ENCODE results near the gene AGK.

Gene AGK

DNA sequence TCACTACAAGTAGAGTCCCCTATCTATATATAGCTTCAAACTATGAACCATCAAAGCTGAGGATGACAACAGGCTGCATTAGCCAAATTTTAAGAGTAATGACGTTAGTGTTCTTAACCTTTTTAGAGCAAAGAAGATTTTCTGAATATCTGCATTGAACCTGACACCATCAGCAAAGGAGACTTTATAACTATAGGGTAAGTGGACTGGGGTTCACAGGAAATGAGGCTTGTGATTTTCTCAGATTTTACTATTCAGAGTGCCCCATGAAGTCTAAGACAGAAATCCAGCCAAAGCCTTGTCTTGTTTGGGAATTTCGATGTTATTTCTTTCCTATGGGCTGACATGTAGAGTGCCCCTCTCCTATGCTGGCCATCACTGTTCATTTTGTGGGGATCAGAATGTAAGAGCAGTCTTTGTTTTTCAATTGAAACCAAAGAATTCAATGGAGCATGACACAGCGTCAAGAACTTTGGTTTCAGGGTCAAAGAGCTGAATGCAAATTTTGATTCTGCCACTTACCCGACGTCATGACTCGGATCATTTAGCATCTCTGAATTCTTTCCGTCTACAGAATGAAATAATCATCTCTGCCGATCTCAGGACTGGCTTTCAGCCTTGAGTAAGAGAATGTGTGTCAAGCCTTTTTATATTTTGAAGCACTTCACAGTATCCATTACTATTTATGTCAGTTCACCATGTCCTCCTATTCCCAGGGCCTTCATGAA, 98.1 kb downstream of the AGK start:
- DNase-seq, result no peak

DNA sequence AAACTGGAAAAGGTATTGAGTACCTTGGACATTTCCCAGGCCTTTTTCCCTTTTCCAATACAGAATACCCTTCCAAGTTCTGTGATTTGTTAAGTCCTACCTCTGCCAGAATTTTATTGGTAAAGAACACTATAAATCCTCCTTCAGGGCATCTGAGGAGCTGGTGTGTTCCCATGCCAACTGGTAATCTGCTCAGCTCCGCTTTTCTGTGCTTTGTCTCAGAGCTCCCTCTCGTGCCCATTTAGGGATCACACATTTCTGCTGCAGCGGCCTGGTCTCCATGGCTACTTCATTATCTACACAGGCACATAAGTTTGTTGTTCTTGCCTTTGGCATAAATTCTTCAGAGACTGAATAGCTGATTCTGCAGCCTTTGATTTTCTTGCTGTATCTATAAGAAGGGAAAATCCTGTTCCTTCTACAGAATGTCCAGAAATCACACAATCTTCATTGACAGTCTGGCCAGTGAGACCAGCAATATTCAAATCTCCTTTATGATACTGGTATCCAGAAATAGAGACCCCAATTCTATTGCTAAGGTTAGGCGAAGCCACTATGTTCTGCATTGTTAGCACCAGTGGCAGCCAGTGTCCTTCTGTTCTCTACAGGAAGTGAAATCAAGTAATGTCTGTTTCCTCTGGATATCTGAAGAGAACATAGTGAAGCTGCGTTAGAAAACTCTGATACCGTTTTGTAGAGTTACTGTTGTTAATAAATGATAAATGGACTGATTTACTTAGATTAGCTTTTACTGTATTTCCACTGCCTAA, 98.8 kb downstream of the AGK start:
- DNase-seq, result peak; percentile 47

DNA sequence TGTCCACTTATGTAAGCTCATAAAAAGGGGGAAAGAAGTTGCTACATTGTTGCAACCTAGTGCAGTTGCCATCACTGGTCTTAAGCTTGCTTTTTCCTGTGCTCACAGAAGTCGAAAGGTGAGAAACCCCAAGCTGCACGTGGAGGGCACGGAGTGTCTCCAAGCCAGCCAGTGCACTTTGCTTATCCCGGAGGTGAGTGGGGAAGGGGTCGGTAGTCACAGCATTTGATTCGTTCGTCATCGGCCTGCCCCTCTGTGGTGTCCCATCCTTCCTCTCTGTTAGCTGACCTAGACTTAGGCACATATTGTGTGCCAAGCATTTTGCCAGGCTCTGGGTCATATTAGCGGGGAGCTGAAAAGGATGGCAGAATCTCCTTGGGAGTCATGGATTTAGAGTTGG, 100.2 kb downstream of the AGK start:
- no peak for DNase-seq

DNA sequence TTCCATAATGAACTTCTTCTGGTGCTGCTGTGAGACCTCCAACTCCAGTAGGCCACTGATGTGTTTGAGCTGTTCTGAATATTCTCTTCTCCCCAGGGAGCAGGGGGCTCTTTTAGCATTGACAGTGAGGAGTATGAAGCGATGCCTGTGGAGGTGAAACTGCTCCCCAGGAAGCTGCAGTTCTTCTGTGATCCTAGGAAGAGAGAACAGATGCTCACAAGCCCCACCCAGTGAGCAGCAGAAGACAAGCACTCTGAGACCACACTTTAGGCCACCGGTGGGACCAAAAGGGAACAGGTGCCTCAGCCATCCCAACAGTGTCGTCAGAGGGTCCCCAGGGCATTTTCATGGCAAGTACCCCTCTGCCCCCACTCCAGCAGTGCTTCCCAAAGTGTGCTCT, 101.5 kb downstream of the AGK start:
- DNase-seq, result no peak

DNA sequence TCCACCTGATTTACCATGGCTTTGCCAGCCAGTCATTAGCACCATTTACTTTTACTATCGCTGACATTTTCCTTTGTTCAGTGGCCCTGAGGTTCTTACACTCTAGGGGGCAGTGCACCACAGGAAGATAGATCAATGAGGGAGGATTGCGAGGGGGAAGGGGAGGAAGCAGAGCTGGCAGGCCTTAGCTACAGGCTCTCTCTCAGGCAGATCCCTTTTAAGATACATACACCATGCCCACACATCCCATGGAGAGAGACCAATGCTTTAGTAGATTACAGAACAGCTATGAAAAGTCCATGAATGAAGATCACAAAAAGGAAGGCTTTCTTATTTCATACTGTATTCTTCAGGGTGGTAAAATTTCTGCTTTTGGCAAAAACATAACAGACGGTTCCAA, 103.3 kb downstream of the AGK start:
- peak; percentile 68 for DNase-seq

DNA sequence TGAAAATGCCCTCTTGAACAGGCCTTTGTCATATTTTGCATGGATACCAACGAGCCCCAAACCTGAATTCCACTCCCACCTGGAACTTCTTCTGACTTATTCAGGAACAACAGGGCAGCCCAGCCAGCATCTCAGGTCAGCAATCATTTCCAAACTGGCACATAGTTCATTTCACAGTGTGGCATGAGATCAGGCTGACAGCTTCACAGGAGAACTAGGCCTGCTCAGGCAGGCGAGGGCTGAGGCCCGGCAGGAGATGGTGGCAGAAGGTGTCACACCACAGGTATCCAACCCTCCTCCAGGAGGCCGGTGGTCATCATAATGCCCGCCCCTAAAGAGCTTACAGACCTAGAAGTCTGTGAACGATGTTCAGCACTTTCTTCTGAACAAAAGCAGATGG, 108.3 kb downstream of the AGK start:
- DNase-seq, result no peak

DNA sequence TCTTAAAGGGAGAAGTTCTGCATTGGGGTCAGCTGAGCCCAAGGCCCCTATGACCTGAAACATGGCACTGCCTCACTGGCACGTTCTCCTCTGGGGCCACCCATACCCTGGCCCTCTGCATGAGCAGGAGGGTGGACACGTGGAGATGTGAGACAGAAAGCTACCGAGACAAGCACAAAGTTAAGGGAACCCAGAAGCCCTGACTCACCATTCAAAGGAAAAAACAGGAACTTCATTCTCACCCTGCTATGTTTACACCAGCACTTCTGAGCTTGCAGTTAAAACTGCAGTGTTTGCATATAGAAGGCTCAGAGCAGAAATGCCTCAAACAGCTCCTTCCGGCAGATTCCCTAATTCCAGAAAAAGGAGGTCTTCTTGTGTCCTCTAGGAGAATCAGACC, 109.0 kb downstream of the AGK start:
- DNase-seq, result no peak

DNA sequence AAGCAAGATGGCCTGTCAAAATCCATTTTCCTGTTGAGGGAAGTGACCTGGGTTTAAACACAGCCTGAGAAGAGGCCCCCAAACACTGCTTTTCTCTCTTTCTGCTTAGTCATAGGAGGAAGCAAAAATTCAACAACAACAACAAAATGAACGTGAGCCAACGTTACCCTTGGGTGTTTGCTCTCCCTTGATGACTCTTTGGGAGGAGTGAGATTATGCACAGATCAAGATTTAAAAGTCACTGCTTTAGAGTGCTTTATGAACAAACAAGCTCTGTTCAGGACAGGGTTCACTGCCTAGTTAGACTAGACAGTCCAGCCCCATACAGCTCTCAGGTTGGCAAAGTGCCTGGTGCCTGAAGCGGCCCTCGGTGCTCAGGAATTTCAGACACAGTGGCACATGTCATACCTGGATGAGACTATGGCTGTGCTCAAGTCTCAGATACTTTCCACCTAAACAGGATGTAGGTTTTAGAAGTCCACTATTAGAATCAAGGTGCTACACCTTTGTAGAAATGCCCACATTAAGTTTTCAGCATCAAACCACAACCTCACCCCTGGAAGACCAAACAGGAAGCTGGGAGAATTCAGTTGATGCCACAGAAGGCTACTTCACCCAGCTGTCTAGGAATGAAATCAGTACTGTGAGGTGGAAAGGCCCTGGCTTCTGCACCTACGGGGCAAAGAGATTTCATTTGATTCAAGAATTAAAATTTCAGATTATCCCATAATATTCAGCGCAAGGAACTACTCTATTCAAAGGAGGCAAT, 112.1 kb downstream of the AGK start:
- no peak for DNase-seq

DNA sequence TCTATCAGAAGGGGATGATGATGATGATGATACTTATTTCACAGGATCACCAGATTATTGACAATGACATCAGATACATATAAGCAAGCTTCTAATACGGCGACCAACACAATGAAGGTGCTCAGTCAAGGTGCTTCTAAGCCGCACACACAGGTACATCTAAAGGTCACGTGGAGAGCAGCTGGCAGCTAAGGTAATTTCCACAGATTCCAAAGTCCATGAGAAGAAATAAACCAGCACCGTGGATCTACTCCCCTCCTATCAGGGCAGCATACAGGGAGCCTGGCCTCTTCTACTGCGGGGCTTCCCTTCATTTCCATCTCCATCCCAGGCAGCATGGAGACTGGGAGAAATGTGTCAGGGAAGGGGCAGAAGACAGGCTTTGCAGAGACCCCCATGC, 113.2 kb downstream of the AGK start:
- DNase-seq, result no peak

DNA sequence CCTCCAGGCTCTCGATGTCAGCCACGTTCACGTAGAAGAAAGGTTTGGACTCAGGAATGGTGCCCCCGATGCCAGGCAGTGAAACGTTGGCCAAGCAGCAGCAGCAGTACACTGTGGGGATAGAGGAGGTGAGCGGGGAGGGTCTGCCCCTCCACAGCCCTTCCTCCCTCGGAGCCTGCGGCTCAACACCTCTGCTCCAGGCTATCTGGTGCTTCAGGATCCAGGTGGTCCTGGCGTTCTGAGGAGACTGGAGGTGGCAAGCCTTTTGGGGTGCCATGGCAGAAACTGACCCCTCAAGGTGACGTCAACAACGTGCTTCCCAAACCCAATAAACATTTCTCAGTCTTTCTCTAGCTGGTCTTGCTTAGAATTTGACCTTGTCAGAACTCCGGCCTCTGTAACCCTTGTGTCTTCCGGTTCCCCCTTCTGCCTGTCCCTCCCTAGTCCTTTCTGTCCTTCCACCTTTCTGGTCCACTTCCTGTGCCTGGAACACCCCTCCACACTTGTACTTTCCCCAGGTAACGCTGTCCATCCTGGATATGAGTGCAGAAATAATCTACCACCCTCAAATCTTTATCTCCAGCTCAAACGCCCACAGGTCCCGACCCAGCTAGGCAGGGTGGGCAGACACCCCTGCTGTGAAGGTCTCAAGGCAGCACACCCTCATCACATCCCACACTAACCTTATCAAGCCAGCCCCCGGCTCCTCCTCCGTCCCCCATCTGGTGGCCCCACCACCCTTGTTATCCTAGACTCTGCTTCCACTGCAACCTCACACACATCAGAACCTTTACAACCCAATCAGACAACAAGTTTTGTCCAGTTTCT, 114.2 kb downstream of the AGK start:
- no peak for DNase-seq

DNA sequence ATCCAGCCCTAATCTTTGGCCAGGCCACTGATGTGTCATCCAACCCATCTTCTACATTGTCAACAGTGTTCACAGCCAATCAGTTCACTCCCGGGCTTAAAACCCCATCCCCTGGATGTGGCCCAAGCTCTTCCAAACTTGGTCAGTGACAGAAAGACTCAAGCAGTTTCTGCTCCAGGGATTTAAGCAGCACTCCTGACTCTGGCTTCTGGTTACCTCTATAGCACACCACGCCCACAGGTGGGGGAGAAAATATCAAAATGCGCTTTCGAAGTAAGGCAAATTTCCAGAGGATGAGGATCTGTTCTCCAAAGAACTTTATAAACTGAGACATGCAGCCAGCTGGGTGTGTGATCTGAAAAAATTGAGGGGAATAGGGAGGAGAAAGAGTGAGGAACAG, 114.9 kb downstream of the AGK start:
- DNase-seq, result no peak

DNA sequence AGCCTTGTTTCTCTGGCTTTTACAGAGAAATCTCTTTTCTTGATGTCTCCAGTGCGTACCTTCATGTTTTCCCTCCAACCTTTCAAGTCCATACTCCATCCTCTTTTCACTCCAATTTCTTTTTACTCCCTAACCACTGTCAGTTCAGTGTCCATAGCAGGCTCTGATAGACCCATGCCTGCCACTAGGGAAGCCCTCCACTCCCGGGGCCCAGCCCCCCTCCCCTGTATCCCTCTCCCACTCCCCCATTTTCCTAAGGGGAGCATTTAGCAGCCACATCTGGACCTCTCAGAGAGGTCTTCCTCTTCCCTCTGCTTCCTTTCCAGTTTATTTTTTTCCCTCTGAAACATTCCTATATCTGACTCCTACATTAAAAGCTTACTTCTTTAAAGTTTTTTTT, 117.6 kb downstream of the AGK start:
- DNase-seq, result no peak

DNA sequence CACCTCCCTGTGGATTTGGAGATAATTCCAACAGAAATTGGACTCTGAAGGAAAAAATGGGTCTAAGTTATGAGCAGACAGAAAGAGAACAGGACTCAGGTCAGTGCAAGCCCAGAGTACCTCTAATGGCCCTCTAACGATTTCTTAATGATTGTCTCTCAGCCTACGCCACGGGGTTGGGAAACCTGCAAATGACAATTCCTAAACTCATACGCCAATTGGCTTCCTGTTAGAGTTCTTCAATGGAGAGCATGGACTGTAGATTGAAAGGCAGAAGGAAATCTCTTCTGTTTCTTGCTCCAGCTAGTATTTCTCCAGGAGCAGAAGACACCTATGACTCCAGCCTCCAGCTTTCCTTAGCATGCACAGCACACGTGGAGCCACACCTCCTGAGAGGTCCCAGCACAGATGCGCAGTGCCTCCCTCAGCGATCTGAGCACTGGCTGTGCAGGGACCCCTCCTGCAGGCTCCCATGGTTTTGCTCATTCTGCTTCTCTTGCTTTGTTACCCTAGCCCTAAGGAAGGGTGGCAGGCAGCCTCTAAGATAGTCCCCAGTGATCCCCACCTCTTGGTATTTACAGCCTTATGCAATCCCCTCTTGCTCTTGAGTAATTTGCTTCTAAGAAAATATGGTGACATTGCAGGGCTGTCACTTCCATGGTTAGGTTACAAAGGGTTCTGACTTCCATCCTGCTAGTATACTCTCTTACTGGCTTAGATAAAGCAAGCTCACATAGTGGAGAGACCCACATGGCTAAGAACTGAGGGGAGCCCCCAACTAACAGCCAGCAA, 120.7 kb downstream of the AGK start:
- no peak for DNase-seq

DNA sequence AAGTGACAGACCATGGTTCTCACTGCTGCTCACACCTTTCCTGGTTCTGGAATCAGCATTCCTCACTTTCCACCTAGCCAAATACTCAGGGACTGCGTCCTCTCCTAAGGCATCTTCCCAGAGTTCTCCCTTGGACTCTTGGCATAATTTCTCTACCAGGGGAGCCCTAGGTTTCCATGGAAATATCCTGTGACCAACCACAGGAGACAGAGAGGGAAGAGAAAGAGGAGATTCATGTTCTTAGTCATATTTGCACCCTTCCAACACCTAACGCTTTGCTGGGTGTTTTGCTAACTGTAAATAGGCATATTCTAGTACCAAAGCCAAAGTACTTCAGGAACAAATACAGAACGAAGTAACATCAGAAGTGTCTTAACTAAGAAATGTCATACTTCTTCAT, 122.1 kb downstream of the AGK start:
- DNase-seq, result no peak

DNA sequence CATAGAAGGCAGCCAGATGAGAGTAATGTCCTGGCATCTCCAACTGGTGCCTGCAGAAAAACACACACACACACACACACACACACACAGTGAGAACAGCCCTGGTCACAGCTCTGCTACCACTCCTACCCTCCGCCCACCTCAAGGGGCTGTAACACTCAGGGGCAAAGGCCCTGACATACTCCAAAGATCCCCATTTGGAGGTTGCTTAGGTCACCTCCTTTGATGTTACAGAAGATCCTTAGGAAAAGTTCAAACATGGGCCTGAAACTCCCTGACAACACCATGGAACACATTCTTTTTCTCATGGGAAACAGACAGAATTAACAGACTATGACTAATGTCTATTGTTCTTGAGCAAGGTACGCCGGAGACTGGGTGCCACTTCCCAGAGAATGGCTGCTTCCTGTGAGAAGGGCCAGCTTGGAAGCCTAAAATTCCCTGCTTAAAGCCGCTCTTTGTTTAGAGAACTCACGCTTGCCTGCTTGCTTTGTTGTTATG, 123.0 kb downstream of the AGK start:
- DNase-seq, result no peak

DNA sequence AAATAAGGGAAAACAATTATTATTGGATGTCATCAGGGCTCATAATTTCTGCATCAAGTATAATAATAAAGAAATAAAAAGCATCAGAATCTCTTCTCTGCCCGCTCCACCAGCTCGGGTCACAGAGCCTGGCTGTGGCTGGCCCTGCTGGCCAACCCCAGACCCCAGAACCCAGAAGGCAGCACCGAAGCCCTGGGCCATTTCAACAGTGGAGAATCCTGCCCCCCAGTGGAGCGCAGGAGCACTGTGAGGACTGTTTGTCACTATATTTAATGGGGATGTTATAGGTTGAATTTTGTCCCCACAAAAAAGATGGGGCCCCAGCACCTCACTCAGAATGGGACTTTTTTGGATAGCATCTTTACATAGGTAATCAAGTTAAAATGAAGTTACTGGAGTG, 123.5 kb downstream of the AGK start:
- no peak for DNase-seq

DNA sequence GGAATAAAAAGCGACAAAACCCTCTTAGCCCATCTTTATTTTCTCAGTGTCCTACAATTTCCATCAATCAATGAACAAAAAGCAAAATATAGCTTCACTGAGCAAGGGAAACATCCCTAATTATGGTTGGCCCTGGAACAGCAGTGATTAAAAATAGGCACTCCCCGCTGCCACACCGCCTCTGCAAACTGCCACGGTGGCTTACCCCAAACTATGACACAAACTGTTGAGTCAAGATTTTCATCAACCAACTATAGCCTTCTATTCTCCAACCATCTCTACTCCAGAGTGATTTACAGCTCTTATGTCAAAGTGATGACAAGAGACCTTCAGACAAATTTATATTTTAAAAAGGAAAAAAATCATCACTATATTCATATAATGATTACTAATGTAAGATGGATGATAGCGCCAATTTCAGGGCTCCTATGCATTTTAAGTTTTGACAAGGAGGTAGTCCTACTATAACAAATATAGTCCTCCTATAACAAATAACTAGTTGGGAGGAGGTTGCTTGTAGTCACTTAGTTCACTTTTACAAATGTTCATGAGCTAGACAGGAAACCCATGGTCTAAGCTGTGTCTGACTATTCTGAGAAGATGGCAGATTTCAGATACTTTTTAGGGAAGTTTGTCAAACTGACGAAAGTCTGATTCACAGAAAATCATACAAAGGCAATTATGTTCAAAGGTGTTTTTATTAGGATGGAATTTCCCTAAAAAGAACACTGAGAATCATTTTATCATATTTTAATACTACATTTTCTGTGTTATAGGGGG, 124.4 kb downstream of the AGK start:
- DNase-seq, result no peak

DNA sequence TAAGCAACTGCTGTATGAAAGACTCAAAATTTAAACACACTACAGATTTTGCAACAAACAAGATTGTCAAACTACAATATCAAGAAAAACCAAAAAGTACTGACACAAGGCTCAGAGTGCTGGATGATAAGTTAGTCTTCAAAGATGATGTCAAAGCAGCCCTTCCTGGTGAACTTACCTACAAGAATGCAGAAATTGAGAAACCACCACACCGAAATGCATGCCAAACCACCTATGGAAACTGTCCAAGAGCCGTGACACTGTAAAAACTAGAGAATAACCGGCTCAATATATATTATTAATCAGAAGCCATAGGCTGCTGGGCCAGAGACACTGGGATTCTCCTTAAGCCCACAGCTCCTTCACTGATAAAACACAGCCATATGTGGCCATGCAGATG, 125.4 kb downstream of the AGK start:
- DNase-seq, result no peak

DNA sequence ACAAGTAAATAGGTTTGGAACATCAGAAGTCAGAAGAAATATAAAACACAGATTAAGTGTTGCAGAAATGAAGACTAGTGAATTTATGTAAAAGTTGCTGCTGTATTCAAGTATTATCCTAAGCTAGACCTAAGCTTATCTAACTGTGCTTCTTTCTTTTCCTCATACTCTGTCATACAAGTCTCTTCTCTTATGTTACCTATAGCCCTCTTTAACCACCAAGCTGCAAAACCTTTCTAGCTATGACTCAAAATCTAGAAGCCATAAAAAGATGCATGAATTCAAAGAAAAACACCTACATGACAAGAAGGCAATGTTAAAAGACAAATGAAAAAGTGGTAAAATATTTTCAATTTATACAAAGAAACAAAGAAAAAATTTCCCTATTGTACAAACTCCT, 127.8 kb downstream of the AGK start:
- DNase-seq, result no peak

DNA sequence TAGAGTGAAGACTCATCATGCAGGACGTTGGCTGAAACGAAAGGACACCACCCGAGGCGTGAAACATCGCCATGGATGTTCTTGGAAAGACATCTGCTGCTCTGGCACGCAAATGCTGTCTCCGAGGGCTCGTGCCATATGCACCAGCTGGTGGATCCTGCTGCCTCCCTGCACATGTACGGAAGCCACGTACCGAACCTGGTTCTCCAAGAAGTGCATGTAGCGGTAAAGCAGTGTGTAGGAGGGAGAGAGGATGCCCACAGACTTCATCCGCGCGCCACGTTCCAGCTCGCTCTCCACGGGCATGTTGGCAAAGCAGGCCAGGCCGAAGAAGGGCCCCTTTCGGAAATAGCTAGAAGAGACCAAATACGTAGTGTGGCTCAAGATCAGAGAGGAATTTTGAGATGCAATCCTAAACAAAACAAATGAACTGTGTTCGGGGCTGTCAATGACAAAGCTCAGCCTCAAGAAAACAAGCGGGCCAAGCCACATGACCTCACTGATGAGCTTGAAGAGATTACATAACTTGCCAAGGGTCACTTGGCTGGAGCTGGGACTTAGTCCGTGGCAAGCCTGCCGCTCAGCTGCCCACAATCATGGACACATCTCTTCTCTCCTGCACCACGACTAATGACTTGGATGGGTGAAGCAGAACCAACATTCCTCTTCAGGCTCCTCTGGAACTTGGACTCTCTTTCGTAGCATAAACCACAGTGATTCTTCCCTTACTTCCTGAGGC, 134.2 kb downstream of the AGK start:
- no peak for DNase-seq
